AG04450 (cell line): ENCODE measurements around the gene CMSS1. TPM values are rescaled to one million over a fixed set of nuclear protein-coding genes. Genes with fewer than 3 reads are reported as not detected.
A peak's percentile ranks its signal among the peaks of the same experiment; 100 is the strongest.

Source experiments
- CTCF ChIA-PET: fragments of 300-600, 350-600 bp; formaldehyde crosslinking; extraction: SDS; loops from one replicate; lab custom pipeline; 2022; ENCODE audit warnings: antibody characterized with exemption, inconsistent platforms; lab: Charles Lee
- POLR2A ChIA-PET: fragments of 350-600 bp; formaldehyde crosslinking; extraction: SDS; loops from one replicate; lab custom pipeline; 2021; ENCODE audit warnings: antibody characterized with exemption, inconsistent platforms; lab: Yijun Ruan, JAX
- DNase-seq: peaks from one replicate; pipeline ENCODE4 v3.0.0-alpha.2; 2011; ENCODE audit warnings: low read depth, low spot score
- H3K27ac ChIP-seq: one replicate; pipeline ENCODE4 v1.5.1; 2012; ENCODE audit warnings: low read depth, low read length, control low read depth
- H3K27me3 ChIP-seq: one replicate; pipeline ENCODE4 v1.6.0; 2012; ENCODE audit warnings: low read length; ENCODE audit not compliant: control insufficient read depth, insufficient read depth
- H3K4me3 ChIP-seq: 2 replicates; pipeline ENCODE4 v1.5.1; 2011; ENCODE audit warnings: mild to moderate bottlenecking, low read depth, low read length, control low read depth
- H3K9me3 ChIP-seq: 2 replicates; pipeline ENCODE4 v1.5.1; 2012; ENCODE audit warnings: low read length; ENCODE audit not compliant: control insufficient read depth, insufficient read depth
- polyA plus RNA-seq: library from polyadenylated mRNA; depleted of rRNA; stranded (reverse); fragments of >200 nt; gene quantifications from 2 replicates; pipeline ENCODE4 v1.2.3, GENCODE V29; 2011
- TF ChIP-seq, protein P1 (sequence below): IDR thresholded peaks from 2 replicates; pipeline ENCODE4 v1.5.1; 2011; ENCODE audit warnings: low read depth, low read length, control low read depth, inconsistent platforms

CMSS1 gene
- polyA plus RNA-seq, 1 experiment, result 15.7 TPM

DNA sequence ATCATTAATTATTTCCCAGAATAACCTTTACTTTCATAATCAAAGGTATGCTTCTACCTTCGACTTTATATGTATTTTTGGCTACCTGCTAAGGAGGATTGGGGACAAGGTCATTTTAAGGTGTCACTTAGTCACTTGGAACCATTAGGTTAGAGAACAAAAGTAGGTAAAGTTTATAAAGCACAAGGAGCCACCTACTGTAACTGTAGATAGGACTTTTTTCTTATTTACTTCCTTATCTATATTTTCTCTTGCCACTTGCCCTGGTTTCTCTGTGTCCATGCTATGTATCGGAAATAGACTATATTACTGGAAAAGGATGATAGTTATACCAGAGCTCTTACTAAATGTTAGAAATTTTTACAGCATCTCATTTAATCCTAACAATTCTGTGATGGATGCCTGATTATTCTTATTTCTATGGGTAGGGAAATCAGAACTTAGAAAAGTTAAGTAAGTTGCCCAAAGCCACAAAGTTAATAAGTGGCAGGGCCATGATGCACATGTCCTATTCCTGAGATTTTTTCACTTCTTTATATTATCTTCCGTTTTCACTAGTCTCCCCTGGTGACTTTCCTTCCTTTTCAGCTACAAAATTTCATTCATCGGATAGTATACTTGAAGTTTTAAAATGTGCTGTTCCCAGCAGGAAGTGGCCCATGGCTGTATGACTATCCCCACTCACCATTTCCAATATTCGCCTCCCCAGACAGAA is 132.5 kb downstream of the CMSS1 start:
- DNase-seq, result no peak
- TF ChIP-seq, protein P1, sequence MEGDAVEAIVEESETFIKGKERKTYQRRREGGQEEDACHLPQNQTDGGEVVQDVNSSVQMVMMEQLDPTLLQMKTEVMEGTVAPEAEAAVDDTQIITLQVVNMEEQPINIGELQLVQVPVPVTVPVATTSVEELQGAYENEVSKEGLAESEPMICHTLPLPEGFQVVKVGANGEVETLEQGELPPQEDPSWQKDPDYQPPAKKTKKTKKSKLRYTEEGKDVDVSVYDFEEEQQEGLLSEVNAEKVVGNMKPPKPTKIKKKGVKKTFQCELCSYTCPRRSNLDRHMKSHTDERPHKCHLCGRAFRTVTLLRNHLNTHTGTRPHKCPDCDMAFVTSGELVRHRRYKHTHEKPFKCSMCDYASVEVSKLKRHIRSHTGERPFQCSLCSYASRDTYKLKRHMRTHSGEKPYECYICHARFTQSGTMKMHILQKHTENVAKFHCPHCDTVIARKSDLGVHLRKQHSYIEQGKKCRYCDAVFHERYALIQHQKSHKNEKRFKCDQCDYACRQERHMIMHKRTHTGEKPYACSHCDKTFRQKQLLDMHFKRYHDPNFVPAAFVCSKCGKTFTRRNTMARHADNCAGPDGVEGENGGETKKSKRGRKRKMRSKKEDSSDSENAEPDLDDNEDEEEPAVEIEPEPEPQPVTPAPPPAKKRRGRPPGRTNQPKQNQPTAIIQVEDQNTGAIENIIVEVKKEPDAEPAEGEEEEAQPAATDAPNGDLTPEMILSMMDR, result no peak
- no peaks in the 10 kb centered on the region for H3K9me3 ChIP-seq

DNA sequence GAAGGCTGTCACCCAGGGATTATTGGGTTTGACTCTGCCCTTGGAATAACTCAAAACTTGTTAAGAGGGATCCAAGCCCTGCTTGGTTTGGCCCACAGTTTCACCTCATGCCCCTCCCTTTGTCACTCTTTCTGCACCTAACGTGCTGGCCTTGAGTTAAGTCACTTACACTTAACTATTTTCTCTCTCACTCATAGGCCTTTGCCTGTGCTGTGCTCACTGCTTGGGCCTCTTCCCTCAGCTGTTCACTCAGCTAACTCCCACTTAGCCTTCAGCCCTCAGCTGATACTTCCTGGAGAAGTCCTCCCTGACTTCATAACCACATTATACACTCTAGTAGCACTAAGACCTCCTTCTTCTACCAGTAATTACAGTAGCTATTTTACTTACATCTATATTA is 133.3 kb downstream of the CMSS1 start:
- no peak for DNase-seq
- CTCF ChIA-PET, result no interaction called here
- POLR2A ChIA-PET, result no interaction called here
- Histone ChIP-seq H3K27ac (no peak overlapping the region), H3K9me3 (no peaks in the 10 kb centered on the region), H3K4me3 (no peak overlapping the region), H3K27me3 (no peaks in the 10 kb centered on the region)
- TF ChIP-seq, protein P1, result no peak

More for the DNA sequence above, 132.5 kb downstream of the CMSS1 start:
- no peak overlapping the region for H3K27ac ChIP-seq
- CTCF ChIA-PET, result no interaction called here
- no peak overlapping the region for H3K4me3 ChIP-seq
- POLR2A ChIA-PET, result no interaction called here
- no peaks in the 10 kb centered on the region for H3K27me3 ChIP-seq

DNA sequence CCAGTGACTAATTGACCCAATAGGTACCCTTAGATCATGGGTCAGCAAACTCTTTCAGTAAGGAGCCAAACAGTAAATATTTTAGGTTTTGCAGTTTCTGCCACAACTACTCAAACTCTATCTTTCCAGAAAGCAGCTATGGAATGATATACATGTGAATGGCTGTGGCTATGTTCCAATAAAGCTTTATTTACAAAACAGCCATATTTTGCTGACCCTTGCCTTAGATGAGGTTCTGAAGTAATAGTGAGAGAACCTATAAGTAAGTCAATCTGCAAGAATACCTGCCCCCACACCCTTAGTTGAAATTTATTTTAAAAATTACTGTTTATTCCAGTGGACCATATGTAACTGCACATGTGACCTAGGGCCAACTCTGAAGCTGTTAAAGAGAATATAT is 134.0 kb downstream of the CMSS1 start:
- no peaks in the 10 kb centered on the region for H3K27me3 ChIP-seq
- no peak overlapping the region for H3K4me3 ChIP-seq
- peak overlapping the region; percentile 53 for H3K27ac ChIP-seq
- CTCF ChIA-PET, result interaction anchor here (2.1 kb wide), 1 partner anchor 302 kb away, joined by 6 read pairs; no protein-coding TSS in a partner anchor
- H3K9me3 ChIP-seq, result no peaks in the 10 kb centered on the region
- no peak for DNase-seq
- POLR2A ChIA-PET, result interaction anchor here (1.1 kb wide), 1 partner anchor 113 kb away, joined by 4 read pairs; no protein-coding TSS in a partner anchor
- TF ChIP-seq, protein P1, result no peak

DNA sequence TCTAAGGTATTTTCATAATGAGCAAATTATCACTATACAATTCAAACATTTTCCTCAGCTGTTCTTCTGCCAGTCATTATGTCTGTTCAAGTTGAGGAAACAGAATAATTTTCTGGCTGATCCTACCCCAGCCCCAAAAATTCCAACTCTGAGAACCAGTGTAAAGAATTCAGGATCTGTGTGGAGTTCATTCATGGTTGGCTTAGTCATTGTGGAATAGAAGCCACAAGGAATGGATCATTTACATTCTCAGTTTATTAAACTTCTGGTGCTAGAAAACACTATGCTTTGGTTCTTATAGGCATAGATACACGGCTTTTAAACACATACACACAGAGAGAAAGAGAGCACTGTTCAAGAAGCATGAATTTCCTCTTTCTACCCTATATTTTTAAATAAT is 134.6 kb downstream of the CMSS1 start:
- Histone ChIP-seq H3K27ac (peak overlapping the region; percentile 35), H3K9me3 (no peaks in the 10 kb centered on the region)

More for the DNA sequence above, 134.6 kb downstream of the CMSS1 start:
- TF ChIP-seq, protein P1, result no peak
- ChIA-PET CTCF (interaction anchor here (2.1 kb wide), 1 partner anchor 302 kb away, joined by 6 read pairs; no protein-coding TSS in a partner anchor), POLR2A (interaction anchor here (1.1 kb wide), 1 partner anchor 112 kb away, joined by 4 read pairs; no protein-coding TSS in a partner anchor)
- Histone ChIP-seq H3K27me3 (no peaks in the 10 kb centered on the region), H3K4me3 (no peak overlapping the region)
- DNase-seq, result peak; percentile 59
